Neuronal stem cell (in vitro differentiated cells): ENCODE results near the gene BABAM2.
"Not testable (repeated sequence)": the region's sequence is repeated elsewhere in the genome, so short reads cannot be mapped to it uniquely, and the experiment has no call there.

Experiments
- DNase-seq: peaks from one replicate; pipeline ENCODE4 v3.0.0-alpha.2; 2013; ENCODE audit warnings: low spot score
- H2AFZ ChIP-seq: one replicate; pipeline ENCODE4 v1.6.1; 2013; ENCODE audit warnings: mild to moderate bottlenecking, low read length, inconsistent platforms
- H2AK5ac ChIP-seq: 2 replicates; pipeline ENCODE4 v1.6.1; 2013; ENCODE audit warnings: low read depth, mild to moderate bottlenecking, inconsistent platforms, low read length, moderate library complexity, mixed read lengths
- H2BK120ac ChIP-seq: 2 replicates; pipeline ENCODE4 v1.6.1; 2013; ENCODE audit warnings: low read depth, mild to moderate bottlenecking, inconsistent platforms, low read length, moderate library complexity, mixed read lengths
- H2BK12ac ChIP-seq: one replicate; pipeline ENCODE4 v1.6.1; 2013; ENCODE audit warnings: low read length, inconsistent platforms
- H2BK15ac ChIP-seq: 2 replicates; pipeline ENCODE4 v1.6.1; 2013; ENCODE audit warnings: mild to moderate bottlenecking, low read length, inconsistent platforms, mixed read lengths
- H2BK5ac ChIP-seq: one replicate; pipeline ENCODE4 v1.6.1; 2013; ENCODE audit warnings: inconsistent platforms, mild to moderate bottlenecking, low read length, moderate library complexity
- H3K14ac ChIP-seq: one replicate; pipeline ENCODE4 v1.6.1; 2013; ENCODE audit warnings: low read length, inconsistent platforms
- H3K18ac ChIP-seq: 2 replicates; pipeline ENCODE4 v1.6.1; 2013; ENCODE audit warnings: low read length, inconsistent platforms
- H3K23ac ChIP-seq: 2 replicates; pipeline ENCODE4 v1.6.1; 2013; ENCODE audit warnings: low read depth, mild to moderate bottlenecking, mixed read lengths, low read length, inconsistent platforms; ENCODE audit not compliant: poor library complexity
- H3K27ac ChIP-seq: replicated peaks from 3 replicates; pipeline ENCODE4 v1.5.1; 2013; ENCODE audit warnings: low read length, inconsistent platforms
- H3K27me3 ChIP-seq, 3 experiments: 2 replicates each; pipeline ENCODE4 v1.6.1; 2013; ENCODE audit warnings: low read length in 3 of 3, mild to moderate bottlenecking in 2 of 3, inconsistent platforms in 1 of 3, low read depth in 1 of 3, mixed read lengths in 1 of 3, moderate library complexity in 1 of 3; ENCODE audit not compliant: control insufficient read depth in 3 of 3, insufficient read depth in 3 of 3
- H3K36me3 ChIP-seq, 2 donors: replicated peaks in 1 of 2; 2 replicates each; pipeline ENCODE4 v1.6.1; 2013; ENCODE audit warnings: low read length in 2 of 2; ENCODE audit not compliant: control insufficient read depth in 2 of 2, insufficient read depth in 2 of 2
- H3K4ac ChIP-seq: 2 replicates; pipeline ENCODE4 v1.6.1; 2013; ENCODE audit warnings: inconsistent platforms, mild to moderate bottlenecking, low read length, moderate library complexity
- H3K4me1 ChIP-seq, 2 donors: 1 replicate in 1 of 2; 2 replicates in 1 of 2; pipeline ENCODE4 v1.6.1; 2013; ENCODE audit warnings: low read length in 2 of 2, low read depth in 1 of 2; ENCODE audit not compliant: control insufficient read depth in 2 of 2, insufficient read depth in 1 of 2
- H3K4me2 ChIP-seq: one replicate; pipeline ENCODE4 v1.6.1; 2013; ENCODE audit warnings: mild to moderate bottlenecking, low read length, inconsistent platforms; ENCODE audit not compliant: insufficient read depth, poor library complexity, severe bottlenecking
- H3K4me3 ChIP-seq, 2 donors: 2 replicates each; pipeline ENCODE4 v1.5.1; 2013; ENCODE audit warnings: low read length in 2 of 2, mild to moderate bottlenecking in 2 of 2, inconsistent platforms in 1 of 2, moderate library complexity in 1 of 2
- H3K79me1 ChIP-seq: one replicate; pipeline ENCODE4 v1.6.1; 2013; ENCODE audit warnings: low read depth, mild to moderate bottlenecking, inconsistent platforms, low read length, moderate library complexity
- H3K9ac ChIP-seq: one replicate; pipeline ENCODE4 v1.6.1; 2013; ENCODE audit warnings: mild to moderate bottlenecking, low read depth, low read length, inconsistent platforms; ENCODE audit not compliant: poor library complexity
- H3K9me3 ChIP-seq, 2 donors: replicated peaks in 1 of 2; 2 replicates each; pipeline versions ENCODE3 to v1.6.1; 2013; ENCODE audit warnings: low read length in 2 of 2, mild to moderate bottlenecking in 2 of 2, inconsistent platforms in 1 of 2, low read depth in 1 of 2, mixed read lengths in 1 of 2, moderate library complexity in 1 of 2; ENCODE audit not compliant: control insufficient read depth in 2 of 2, insufficient read depth in 1 of 2
- H4K8ac ChIP-seq: one replicate; pipeline ENCODE4 v1.6.1; 2013; ENCODE audit warnings: low read depth, mild to moderate bottlenecking, inconsistent platforms, low read length, moderate library complexity
- H4K91ac ChIP-seq: one replicate; pipeline ENCODE4 v1.6.1; 2013; ENCODE audit warnings: low read length, low read depth, mild to moderate bottlenecking, inconsistent platforms; ENCODE audit not compliant: poor library complexity
- WGBS, 2 donors: extraction: QIAGEN DNeasy Blood & Tissue Kit; methylation state at CpG; one replicate each; pipeline ENCODE4 v1.1.7; 2013; ENCODE audit warnings: missing lambda C conversion rate in 2 of 2, mixed read lengths in 1 of 2; ENCODE audit not compliant: insufficient read length in 2 of 2, insufficient replicate concordance in 1 of 2; ENCODE audit errors: extremely low coverage in 2 of 2; 5-methylcytosine and 5-hydroxymethylcytosine counted together

Gene BABAM2

GRCh38 chr2:27977731-27978312 lies 87.3 kb downstream of the BABAM2 start:
- H3K4me2 ChIP-seq = no peak overlapping the region
- H3K9ac ChIP-seq = no peak overlapping the region
- no peak overlapping the region for H2AFZ ChIP-seq
- H3K4me1 ChIP-seq = no peaks in the 10 kb centered on the region
- no peaks in the 10 kb centered on the region for H3K36me3 ChIP-seq
- no peak overlapping the region for H3K23ac ChIP-seq
- no peaks in the 10 kb centered on the region for H3K9me3 ChIP-seq
- no peak overlapping the region for H3K18ac ChIP-seq
- H2BK5ac ChIP-seq = no peak overlapping the region
- H3K14ac ChIP-seq = no peak overlapping the region
- no peak overlapping the region for H2BK120ac ChIP-seq
- WGBS, 2 donors = no CpG with 5 or more reads among the region's 3 CpGs
- H3K27me3 ChIP-seq = no peaks in the 10 kb centered on the region
- H2AK5ac ChIP-seq = no peak overlapping the region
- no peak overlapping the region for H4K91ac ChIP-seq
- H3K4ac ChIP-seq = no peak overlapping the region
- H3K79me1 ChIP-seq = no peaks in the 10 kb centered on the region
- H2BK15ac ChIP-seq = no peak overlapping the region
- no peak for DNase-seq
- no peak overlapping the region for H3K27ac ChIP-seq
- no peak overlapping the region for H2BK12ac ChIP-seq
- H3K4me3 ChIP-seq = no peak overlapping the region
- no peak overlapping the region for H4K8ac ChIP-seq

- H3K27ac ChIP-seq, H2AFZ ChIP-seq, H2BK12ac ChIP-seq, H3K4me1 ChIP-seq, H4K91ac ChIP-seq, H2BK5ac ChIP-seq, H3K14ac ChIP-seq, H3K23ac ChIP-seq, H3K4me2 ChIP-seq, H3K18ac ChIP-seq, H2AK5ac ChIP-seq, H3K4ac ChIP-seq, H3K27me3 ChIP-seq, H3K9ac ChIP-seq, H3K36me3 ChIP-seq, H3K4me3 ChIP-seq, H2BK120ac ChIP-seq, H3K79me1 ChIP-seq, H3K9me3 ChIP-seq, H4K8ac ChIP-seq, DNase-seq, H2BK15ac ChIP-seq: not testable (repeated sequence)
- WGBS, 2 donors = no CpG with 5 or more reads among the region's 2 CpGs
Measured at GRCh38 chr2:27978761-27979160, 88.2 kb downstream of the BABAM2 start.

GRCh38 chr2:27980242-27980641 lies 89.7 kb downstream of the BABAM2 start:
- H2BK12ac ChIP-seq = no peak overlapping the region
- no peak overlapping the region for H4K8ac ChIP-seq
- WGBS, 2 donors = no CpG with 5 or more reads among the region's 1 CpG
- H3K14ac ChIP-seq = no peak overlapping the region
- no peak overlapping the region for H2BK15ac ChIP-seq
- no peaks in the 10 kb centered on the region for H3K36me3 ChIP-seq
- no peaks in the 10 kb centered on the region for H3K9me3 ChIP-seq
- H3K4me2 ChIP-seq = no peak overlapping the region
- H2AFZ ChIP-seq = no peak overlapping the region
- no peaks in the 10 kb centered on the region for H3K79me1 ChIP-seq
- no peak overlapping the region for H2BK120ac ChIP-seq
- no peak overlapping the region for H3K23ac ChIP-seq
- no peak overlapping the region for H3K18ac ChIP-seq
- no peak overlapping the region for H3K4me3 ChIP-seq
- no peak overlapping the region for H3K4ac ChIP-seq
- no peaks in the 10 kb centered on the region for H3K27me3 ChIP-seq
- H3K27ac ChIP-seq = no peak overlapping the region
- DNase-seq = no peak
- H2AK5ac ChIP-seq = no peak overlapping the region
- no peak overlapping the region for H4K91ac ChIP-seq
- H3K9ac ChIP-seq = no peak overlapping the region
- no peaks in the 10 kb centered on the region for H3K4me1 ChIP-seq
- no peak overlapping the region for H2BK5ac ChIP-seq

DNA sequence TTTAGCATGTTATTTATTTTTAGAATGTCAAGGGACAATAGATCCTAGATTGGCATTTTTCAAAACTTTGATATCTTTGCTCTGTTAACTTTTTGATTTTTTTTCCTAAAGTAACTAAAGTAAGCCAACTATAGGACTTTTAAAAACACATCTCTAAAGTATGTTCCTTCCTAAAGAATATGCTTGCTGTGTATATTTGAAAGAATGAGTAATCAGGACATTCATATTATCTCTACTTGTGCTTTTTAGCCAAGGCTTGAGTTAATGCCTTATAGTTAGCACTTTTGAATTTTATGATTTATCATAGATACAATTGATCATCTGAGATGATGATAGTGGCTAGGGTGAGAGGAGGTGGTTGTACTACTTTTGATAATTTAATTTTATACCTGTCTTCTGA lies 93.6 kb downstream of the BABAM2 start:
- Histone ChIP-seq H4K8ac (no peak overlapping the region), H3K9me3 (no peaks in the 10 kb centered on the region), H3K4me2 (no peak overlapping the region), H3K9ac (no peak overlapping the region), H3K4me3 (no peak overlapping the region), H3K18ac (no peak overlapping the region), H2BK15ac (no peak overlapping the region), H2AFZ (no peak overlapping the region), H3K23ac (no peak overlapping the region), H3K27ac (no peak overlapping the region), H3K79me1 (no peaks in the 10 kb centered on the region), H4K91ac (no peak overlapping the region), H2BK12ac (no peak overlapping the region), H3K14ac (no peak overlapping the region), H3K27me3 (no peaks in the 10 kb centered on the region), H3K4ac (no peak overlapping the region), H2AK5ac (no peak overlapping the region), H2BK120ac (no peak overlapping the region), H3K36me3 (no peaks in the 10 kb centered on the region), H2BK5ac (no peak overlapping the region), H3K4me1 (no peaks in the 10 kb centered on the region)
- no peak for DNase-seq
